Measurements from ENCODE around the gene DLX2. TPM values are rescaled to one million over a fixed set of nuclear protein-coding genes. Genes with fewer than 3 reads are reported as not detected.
"Not testable (repeated sequence)": the region's sequence is repeated elsewhere in the genome, so short reads cannot be mapped to it uniquely, and the experiment has no call there.

The DLX2 gene
- total RNA-seq, 4 donors from 2014 or later, result not detected

GRCh38 chr2:172128484-172128883 lies 25.8 kb upstream of the DLX2 start:
- H3K27me3 ChIP-seq, result no peaks in the 10 kb centered on the region
- H3K27ac ChIP-seq, result no peak overlapping the region
- no peak overlapping the region for H3K4me3 ChIP-seq
- no peaks in the 10 kb centered on the region for H3K9me3 ChIP-seq
- no peaks in the 10 kb centered on the region for H3K4me1 ChIP-seq
- intact Hi-C loops (cut with DNase I), result no loop called here
- no peak for TF ChIP-seq POLR2A (IDR thresholded peaks at IDR 0.05)
- TF ChIP-seq, protein P1, sequence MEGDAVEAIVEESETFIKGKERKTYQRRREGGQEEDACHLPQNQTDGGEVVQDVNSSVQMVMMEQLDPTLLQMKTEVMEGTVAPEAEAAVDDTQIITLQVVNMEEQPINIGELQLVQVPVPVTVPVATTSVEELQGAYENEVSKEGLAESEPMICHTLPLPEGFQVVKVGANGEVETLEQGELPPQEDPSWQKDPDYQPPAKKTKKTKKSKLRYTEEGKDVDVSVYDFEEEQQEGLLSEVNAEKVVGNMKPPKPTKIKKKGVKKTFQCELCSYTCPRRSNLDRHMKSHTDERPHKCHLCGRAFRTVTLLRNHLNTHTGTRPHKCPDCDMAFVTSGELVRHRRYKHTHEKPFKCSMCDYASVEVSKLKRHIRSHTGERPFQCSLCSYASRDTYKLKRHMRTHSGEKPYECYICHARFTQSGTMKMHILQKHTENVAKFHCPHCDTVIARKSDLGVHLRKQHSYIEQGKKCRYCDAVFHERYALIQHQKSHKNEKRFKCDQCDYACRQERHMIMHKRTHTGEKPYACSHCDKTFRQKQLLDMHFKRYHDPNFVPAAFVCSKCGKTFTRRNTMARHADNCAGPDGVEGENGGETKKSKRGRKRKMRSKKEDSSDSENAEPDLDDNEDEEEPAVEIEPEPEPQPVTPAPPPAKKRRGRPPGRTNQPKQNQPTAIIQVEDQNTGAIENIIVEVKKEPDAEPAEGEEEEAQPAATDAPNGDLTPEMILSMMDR (IDR thresholded peaks at IDR 0.05), result no peak
- no peaks in the 10 kb centered on the region for H3K36me3 ChIP-seq
- no peak for DNase-seq

- TF ChIP-seq, protein P1 (IDR thresholded peaks at IDR 0.05), result no peak
- TF ChIP-seq POLR2A (IDR thresholded peaks at IDR 0.05), result no peak
- 56 to 70% methylated on average over 2 of the region's 2 CpGs for WGBS, 2 donors
These were observed 17.4 kb upstream of the DLX2 start for GRCh38 chr2:172120118-172120517.

DNA sequence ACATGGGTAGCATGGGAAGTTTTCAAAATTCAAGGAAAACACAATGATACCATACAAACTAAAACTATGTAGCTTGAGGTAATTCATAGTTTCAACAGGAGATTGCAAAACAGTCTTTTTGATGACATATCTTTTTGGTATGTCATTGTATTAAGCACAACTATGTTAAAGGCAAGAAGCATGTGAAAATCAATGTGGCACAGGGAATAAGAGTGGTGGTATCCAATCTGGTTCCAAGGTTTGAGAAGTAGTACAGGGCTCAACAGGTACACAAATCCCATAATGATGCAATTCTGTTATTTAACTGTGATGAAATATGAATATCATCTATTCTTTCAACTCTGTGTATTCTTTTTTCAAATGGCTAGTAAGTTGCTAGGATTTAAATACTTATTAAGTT lies 16.4 kb upstream of the DLX2 start:
- Histone ChIP-seq H3K27me3 (peaks cover 0 to 22% (median 0%) of the 10 kb centered on the region in 4 donors), H3K4me1 (peaks cover 0 to 9% (median 0%) of the 10 kb centered on the region in 3 donors), H3K36me3 (no peaks in the 10 kb centered on the region), H3K9me3 (no peaks in the 10 kb centered on the region), H3K27ac (no peak overlapping the region), H3K4me3 (no peak overlapping the region)
- intact Hi-C loops (cut with DNase I), result no loop called here
- no peak for DNase-seq
- TF ChIP-seq, protein P1 (IDR thresholded peaks at IDR 0.05), result no peak
- TF ChIP-seq POLR2A (IDR thresholded peaks at IDR 0.05), result no peak

More at GRCh38 chr2:172120118-172120517, 17.4 kb upstream of the DLX2 start:
- H3K9me3 ChIP-seq, result no peaks in the 10 kb centered on the region
- H3K27me3 ChIP-seq, result peaks cover 0 to 12% (median 0%) of the 10 kb centered on the region in 4 donors
- no peak overlapping the region for H3K27ac ChIP-seq
- intact Hi-C loops (cut with DNase I), result no loop called here
- H3K4me1 ChIP-seq, result peaks cover 0 to 9% (median 0%) of the 10 kb centered on the region in 3 donors
- DNase-seq, result no peak
- no peaks in the 10 kb centered on the region for H3K36me3 ChIP-seq
- H3K4me3 ChIP-seq, result no peak overlapping the region

DNA sequence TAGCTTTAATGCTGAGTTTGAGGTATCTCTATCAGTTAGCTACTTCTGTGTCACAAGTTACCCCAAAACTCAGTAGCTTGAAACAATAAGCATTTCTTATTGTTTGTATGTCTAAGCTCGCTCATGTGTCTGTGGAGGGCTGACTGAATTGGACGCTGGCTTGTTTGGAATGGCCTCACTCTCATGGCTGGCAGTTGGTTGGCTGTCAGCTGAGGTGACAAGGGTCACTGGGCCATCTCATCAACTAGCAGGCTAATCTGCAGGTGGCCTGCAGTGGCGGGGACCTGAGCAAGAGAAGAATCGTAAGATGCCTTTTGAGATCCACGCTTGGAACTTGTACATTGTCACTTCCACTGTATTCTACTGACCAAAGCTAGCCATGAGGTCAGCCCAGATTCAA lies 13.4 kb upstream of the DLX2 start:
- 46 to 56% methylated on average over 2 to 3 of the region's 5 CpGs for WGBS, 2 donors
- H3K9me3 ChIP-seq, result no peaks in the 10 kb centered on the region
- H3K27ac ChIP-seq, result no peak overlapping the region
- no peak overlapping the region for H3K4me3 ChIP-seq
- DNase-seq, result no peak
- H3K36me3 ChIP-seq, result no peaks in the 10 kb centered on the region
- no peaks in the 10 kb centered on the region for H3K4me1 ChIP-seq
- H3K27me3 ChIP-seq, result peaks cover 0 to 41% (median 0%) of the 10 kb centered on the region in 4 donors
- intact Hi-C loops (cut with DNase I), result no loop called here
- TF ChIP-seq POLR2A (IDR thresholded peaks at IDR 0.05), result no peak
- TF ChIP-seq, protein P1 (IDR thresholded peaks at IDR 0.05), result no peak

DNA sequence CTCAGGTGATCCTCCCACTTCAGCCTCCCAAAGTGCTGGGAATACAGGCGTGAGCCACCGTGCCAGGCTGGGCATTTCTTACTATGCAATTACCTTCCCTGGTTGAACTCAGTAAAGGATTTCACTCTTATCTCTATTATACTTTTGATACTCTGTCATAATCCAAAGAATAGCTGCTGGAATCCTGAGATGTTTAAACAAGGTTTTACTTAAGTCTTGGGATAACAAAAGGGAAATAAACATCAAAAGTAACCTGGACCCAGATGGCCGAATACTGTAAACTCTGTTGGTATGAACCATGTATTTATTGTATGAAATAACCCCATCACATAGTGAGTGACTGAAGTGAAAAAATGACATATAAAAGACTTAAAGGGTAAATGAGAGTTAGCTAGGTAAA lies 11.9 kb upstream of the DLX2 start:
- no peak for DNase-seq
- 45 to 69% methylated on average over 3 of the region's 3 CpGs for WGBS, 2 donors
- Histone ChIP-seq H3K27ac (no peak overlapping the region), H3K4me3 (no peak overlapping the region), H3K4me1 (no peaks in the 10 kb centered on the region), H3K27me3 (peaks cover 0 to 52% (median 0%) of the 10 kb centered on the region in 4 donors), H3K9me3 (no peaks in the 10 kb centered on the region), H3K36me3 (no peaks in the 10 kb centered on the region)
- TF ChIP-seq, protein P1 (IDR thresholded peaks at IDR 0.05), result no peak
- intact Hi-C loops (cut with DNase I), result no loop called here

GRCh38 chr2:172114176-172114575 lies 11.5 kb upstream of the DLX2 start:
- intact Hi-C loops (cut with DNase I); H3K4me1 ChIP-seq; H3K9me3 ChIP-seq; H3K36me3 ChIP-seq; DNase-seq; H3K27ac ChIP-seq; H3K4me3 ChIP-seq: not testable (repeated sequence)
- WGBS, 2 donors, result 84 to 94% methylated on average over 4 to 5 of the region's 6 CpGs
- H3K27me3 ChIP-seq, result peaks cover 0 to 56% (median 0%) of the 10 kb centered on the region in 4 donors
